Fibroblast of villous mesenchyme (primary cell): ENCODE measurements around the gene CTSS. TPM values are rescaled to one million over a fixed set of nuclear protein-coding genes. Genes with fewer than 3 reads are reported as not detected.

ENCODE experiments used
- DNase-seq: peaks from one replicate; pipeline ENCODE4 v3.0.0-alpha.2; 2010; ENCODE audit warnings: low read depth
- H3K4me3 ChIP-seq: 2 replicates; pipeline ENCODE4 v1.5.1; 2011; ENCODE audit warnings: low read depth, mild to moderate bottlenecking, low read length
- small RNA-seq: library from RNA; depleted of rRNA; stranded (forward); fragments of <200 nt; gene quantifications from one replicate; pipeline ENCODE3, GENCODE V24; 2012
- total RNA-seq: library from RNA; depleted of rRNA; stranded (reverse); fragments of >200 nt; gene quantifications from 2 replicates; pipeline ENCODE4 v1.2.3, GENCODE V29; 2012
- TF ChIP-seq, protein P1 (sequence below): IDR thresholded peaks from 2 replicates; pipeline ENCODE4 v1.5.1; 2012; ENCODE audit warnings: low read depth, mild to moderate bottlenecking, low read length; ENCODE audit not compliant: insufficient read depth

CTSS gene
- total RNA-seq, 1 donor: 4.7 TPM

- H3K4me3 ChIP-seq: no peak overlapping the region
- DNase-seq: no peak
- TF ChIP-seq, protein P1, sequence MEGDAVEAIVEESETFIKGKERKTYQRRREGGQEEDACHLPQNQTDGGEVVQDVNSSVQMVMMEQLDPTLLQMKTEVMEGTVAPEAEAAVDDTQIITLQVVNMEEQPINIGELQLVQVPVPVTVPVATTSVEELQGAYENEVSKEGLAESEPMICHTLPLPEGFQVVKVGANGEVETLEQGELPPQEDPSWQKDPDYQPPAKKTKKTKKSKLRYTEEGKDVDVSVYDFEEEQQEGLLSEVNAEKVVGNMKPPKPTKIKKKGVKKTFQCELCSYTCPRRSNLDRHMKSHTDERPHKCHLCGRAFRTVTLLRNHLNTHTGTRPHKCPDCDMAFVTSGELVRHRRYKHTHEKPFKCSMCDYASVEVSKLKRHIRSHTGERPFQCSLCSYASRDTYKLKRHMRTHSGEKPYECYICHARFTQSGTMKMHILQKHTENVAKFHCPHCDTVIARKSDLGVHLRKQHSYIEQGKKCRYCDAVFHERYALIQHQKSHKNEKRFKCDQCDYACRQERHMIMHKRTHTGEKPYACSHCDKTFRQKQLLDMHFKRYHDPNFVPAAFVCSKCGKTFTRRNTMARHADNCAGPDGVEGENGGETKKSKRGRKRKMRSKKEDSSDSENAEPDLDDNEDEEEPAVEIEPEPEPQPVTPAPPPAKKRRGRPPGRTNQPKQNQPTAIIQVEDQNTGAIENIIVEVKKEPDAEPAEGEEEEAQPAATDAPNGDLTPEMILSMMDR: no peak
Measured at GRCh38 chr1:150688763-150689162, 76.8 kb downstream of the CTSS start.

- H3K4me3 ChIP-seq: no peak overlapping the region
- TF ChIP-seq, protein P1: no peak
- DNase-seq: no peak
Measured at GRCh38 chr1:150686275-150686674, 79.3 kb downstream of the CTSS start.

DNA sequence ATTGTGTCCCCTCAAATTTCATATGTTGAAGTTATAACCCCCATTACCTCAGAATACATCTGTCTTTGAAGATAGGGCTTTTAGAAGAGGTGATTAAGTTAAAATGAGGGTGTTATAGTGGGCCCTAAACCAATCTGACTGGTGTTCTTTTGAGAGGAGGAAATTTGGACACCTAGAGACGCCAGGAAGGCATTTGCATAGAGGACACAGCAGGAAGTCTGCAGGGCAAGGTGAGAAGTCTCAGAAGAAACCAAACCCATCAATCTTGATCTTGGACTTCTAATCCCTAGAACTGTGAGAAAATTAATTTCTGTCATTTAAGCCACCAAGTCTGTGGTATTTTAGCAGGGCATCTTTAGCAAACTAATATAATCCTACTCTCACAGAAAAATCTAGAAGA lies 81.7 kb downstream of the CTSS start:
- TF ChIP-seq, protein P1: no peak

More for the DNA sequence above, 81.7 kb downstream of the CTSS start:
- H3K4me3 ChIP-seq: no peak overlapping the region
- no peak for DNase-seq

Small RNA genes lying within 50 kb of the gene (small RNA-seq; reads per million reads assigned to genes)
- gene RNU6-1042P (not detected), gene RNU6-1309P (not detected)

Other genes with a start within 250 kb of the CTSS start
- 2.9 and 8.6 TPM in 2 replicates for gene ADAMTSL4, start 216.4 kb downstream of the CTSS start, total RNA-seq
- gene MCL1, start 186.2 kb downstream of the CTSS start, total RNA-seq: 218 and 272 TPM in 2 replicates
- gene ENSA, start 136.2 kb downstream of the CTSS start, total RNA-seq: 76.3 and 78.6 TPM in 2 replicates
- gene GOLPH3L, start 68.6 kb downstream of the CTSS start, total RNA-seq: 9.3 and 17.7 TPM in 2 replicates
- 0.43 and 1.3 TPM in 2 replicates for gene HORMAD1, start 44.9 kb downstream of the CTSS start, total RNA-seq
- 137 and 139 TPM in 2 replicates for gene CTSK, start 42.5 kb upstream of the CTSS start, total RNA-seq
- 44.1 and 46.6 TPM in 2 replicates for gene ARNT, start 110.8 kb upstream of the CTSS start, total RNA-seq
- gene CTXND2, start 121.4 kb upstream of the CTSS start, total RNA-seq: not detected in 2 replicates
- gene SETDB1, start 160.6 kb upstream of the CTSS start, total RNA-seq: 26.1 and 34.1 TPM in 2 replicates
- gene CERS2, start 209.1 kb upstream of the CTSS start, total RNA-seq: 89.9 and 142 TPM in 2 replicates
- 0.32 and 0.86 TPM in 2 replicates for gene ANXA9, start 216.5 kb upstream of the CTSS start, total RNA-seq
- 10.8 and 11.0 TPM in 2 replicates for gene MINDY1, start 241.1 kb upstream of the CTSS start, total RNA-seq
- 9.7 and 12.1 TPM in 2 replicates for gene PRUNE1, start 242.7 kb upstream of the CTSS start, total RNA-seq